ENCODE results near the gene SLC30A7.

DNA sequence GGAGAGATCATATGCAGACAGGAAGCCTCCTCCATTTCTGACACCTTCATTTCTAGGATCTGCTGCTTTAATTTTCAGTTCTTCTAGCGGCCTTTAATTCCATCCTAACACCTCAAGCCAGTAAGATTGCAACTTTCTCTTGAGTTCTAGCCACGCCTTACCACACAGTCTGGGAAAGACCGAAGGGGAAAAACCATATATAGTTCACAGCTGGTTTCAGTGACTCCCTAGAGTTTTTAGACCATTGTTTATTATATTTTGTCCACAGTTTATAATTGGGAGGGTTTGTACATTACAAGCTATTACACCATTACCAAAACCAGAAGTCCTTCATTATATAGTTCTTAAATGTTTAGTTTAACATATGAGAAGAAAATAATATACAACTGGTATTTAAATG lies 92.2 kb downstream of the SLC30A7 start:
- TF ChIP-seq, protein P1, sequence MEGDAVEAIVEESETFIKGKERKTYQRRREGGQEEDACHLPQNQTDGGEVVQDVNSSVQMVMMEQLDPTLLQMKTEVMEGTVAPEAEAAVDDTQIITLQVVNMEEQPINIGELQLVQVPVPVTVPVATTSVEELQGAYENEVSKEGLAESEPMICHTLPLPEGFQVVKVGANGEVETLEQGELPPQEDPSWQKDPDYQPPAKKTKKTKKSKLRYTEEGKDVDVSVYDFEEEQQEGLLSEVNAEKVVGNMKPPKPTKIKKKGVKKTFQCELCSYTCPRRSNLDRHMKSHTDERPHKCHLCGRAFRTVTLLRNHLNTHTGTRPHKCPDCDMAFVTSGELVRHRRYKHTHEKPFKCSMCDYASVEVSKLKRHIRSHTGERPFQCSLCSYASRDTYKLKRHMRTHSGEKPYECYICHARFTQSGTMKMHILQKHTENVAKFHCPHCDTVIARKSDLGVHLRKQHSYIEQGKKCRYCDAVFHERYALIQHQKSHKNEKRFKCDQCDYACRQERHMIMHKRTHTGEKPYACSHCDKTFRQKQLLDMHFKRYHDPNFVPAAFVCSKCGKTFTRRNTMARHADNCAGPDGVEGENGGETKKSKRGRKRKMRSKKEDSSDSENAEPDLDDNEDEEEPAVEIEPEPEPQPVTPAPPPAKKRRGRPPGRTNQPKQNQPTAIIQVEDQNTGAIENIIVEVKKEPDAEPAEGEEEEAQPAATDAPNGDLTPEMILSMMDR (IDR thresholded peaks at IDR 0.05; ENCODE audit: low read depth, low read length) = no peak
- TF ChIP-seq EZH2phosphoT487 (IDR thresholded peaks at IDR 0.05; ENCODE audit: low read depth) = no peak
